OCI-LY1 (cell line): ENCODE data around the gene NATD1.
A peak's percentile ranks its signal among the peaks of the same experiment; 100 is the strongest.

Source experiments
- H2AFZ ChIP-seq: fragments of 200-600 bp; sonication (generic), shearing (Covaris generic); 2 replicates; pipeline ENCODE4 v1.6.0; 2014; ENCODE audit warnings: antibody characterized with exemption, mild to moderate bottlenecking, low read length
- H3F3A ChIP-seq: fragments of 200-600 bp; sonication (generic), shearing (Covaris generic); 2 replicates; pipeline ENCODE4 v1.6.0; 2014; ENCODE audit warnings: mild to moderate bottlenecking, antibody characterized with exemption, low read length, moderate library complexity; ENCODE audit not compliant: insufficient read depth
- H3K27ac ChIP-seq: fragments of 200-600 bp; sonication (generic); 2 replicates; pipeline ENCODE4 v1.5.1; 2014; ENCODE audit warnings: low read length, mixed run types, mild to moderate bottlenecking, low read depth; ENCODE audit not compliant: poor library complexity, severe bottlenecking
- H3K27me3 ChIP-seq: fragments of 200-600 bp; sonication (generic); 2 replicates; pipeline ENCODE4 v1.6.0; 2014; ENCODE audit warnings: antibody characterized with exemption, mild to moderate bottlenecking, low read length, moderate library complexity; ENCODE audit not compliant: insufficient read depth
- H3K36me3 ChIP-seq: fragments of 200-600 bp; sonication (generic); 2 replicates; pipeline ENCODE4 v1.6.1; 2014; ENCODE audit warnings: mild to moderate bottlenecking, antibody characterized with exemption, low read length, moderate library complexity, mixed read lengths; ENCODE audit not compliant: insufficient read depth
- H3K4me1 ChIP-seq: fragments of 200-600 bp; sonication (generic); 2 replicates; pipeline ENCODE4 v1.5.1; 2014; ENCODE audit warnings: mild to moderate bottlenecking, low read length, moderate library complexity; ENCODE audit not compliant: insufficient read depth, severe bottlenecking
- H3K4me2 ChIP-seq: fragments of 200-600 bp; sonication (generic), shearing (Covaris generic); 2 replicates; pipeline ENCODE4 v1.6.1; 2014; ENCODE audit warnings: low read length
- H3K4me3 ChIP-seq: fragments of 200-600 bp; sonication (generic); 2 replicates; pipeline ENCODE4 v1.5.1; 2014; ENCODE audit warnings: low read length, low read depth, mild to moderate bottlenecking, mixed read lengths; ENCODE audit not compliant: poor library complexity, severe bottlenecking
- H3K79me2 ChIP-seq: fragments of 200-600 bp; shearing (Covaris generic); 2 replicates; pipeline ENCODE4 v1.6.1; 2016; ENCODE audit warnings: mixed run types, low read length, mixed read lengths; ENCODE audit not compliant: insufficient read depth
- H3K9ac ChIP-seq: fragments of 200-600 bp; sonication (generic), shearing (Covaris generic); 2 replicates; pipeline ENCODE4 v1.6.1; 2014; ENCODE audit warnings: mild to moderate bottlenecking, low read length, mixed read lengths
- H3K9me2 ChIP-seq: fragments of 200-600 bp; sonication (generic), shearing (Covaris generic); 2 replicates; pipeline ENCODE4 v1.6.1; 2014; ENCODE audit warnings: low read depth, mild to moderate bottlenecking, low read length, mixed read lengths
- H3K9me3 ChIP-seq: fragments of 200-600 bp; shearing (Covaris generic); 2 replicates; pipeline ENCODE4 v1.6.1; 2014; ENCODE audit warnings: low read length, mixed read lengths
- H4K20me1 ChIP-seq: fragments of 200-600 bp; sonication (generic), shearing (Covaris generic); 2 replicates; pipeline ENCODE4 v1.6.0; 2016; ENCODE audit warnings: mild to moderate bottlenecking, low read length; ENCODE audit not compliant: insufficient read depth
- CTCF ChIP-seq: fragments of 200-600 bp; sonication (generic), shearing (Covaris generic); IDR thresholded peaks from 2 replicates; pipeline ENCODE4 v1.5.1; 2017; ENCODE audit warnings: mild to moderate bottlenecking, antibody characterized with exemption, low read length, moderate library complexity, mixed read lengths
- EZH2 ChIP-seq: fragments of 200-600 bp; sonication (generic), shearing (Covaris generic); IDR thresholded peaks from 2 replicates; pipeline ENCODE4 v1.8.0; 2017; ENCODE audit warnings: borderline replicate concordance, mixed run types, mild to moderate bottlenecking, antibody characterized with exemption, low read length, moderate library complexity, mixed read lengths

The NATD1 gene

DNA sequence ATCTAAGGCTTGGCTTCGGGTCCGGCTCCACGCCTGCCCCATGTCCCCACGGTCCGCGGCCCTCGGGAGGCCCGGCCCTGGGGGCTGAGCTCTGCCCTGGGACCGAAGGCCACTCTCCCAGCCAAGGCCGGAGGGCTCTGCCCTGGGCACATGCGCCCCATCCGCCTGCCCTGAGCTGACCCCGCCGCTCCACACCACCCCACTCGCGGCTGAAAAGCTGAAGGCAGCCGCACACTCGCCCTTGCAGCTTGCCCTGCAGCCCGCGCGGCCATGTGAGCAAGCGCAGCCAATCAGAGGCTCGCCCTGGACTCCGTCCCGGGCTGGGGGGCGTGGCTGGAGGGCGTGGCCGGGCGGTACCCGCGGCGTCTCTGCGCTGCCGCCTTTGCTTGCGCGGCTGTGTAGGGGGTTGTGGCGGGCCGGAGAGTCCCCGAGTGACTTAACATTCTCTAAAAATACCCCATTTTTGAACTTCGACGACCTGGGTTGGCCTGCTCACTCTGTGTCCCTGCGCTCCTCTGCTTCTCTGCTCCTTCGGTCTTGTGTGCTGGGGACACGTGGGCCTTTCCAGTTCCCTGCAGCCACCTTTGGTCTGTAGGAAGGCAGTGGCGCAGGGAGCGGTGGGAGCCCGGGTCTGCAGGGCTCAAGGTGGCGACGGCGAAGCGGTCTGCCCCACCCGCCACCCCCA, 22.5 kb upstream of the NATD1 start:
- TF ChIP-seq CTCF: peak; percentile 14; the same call in 1 of the 2 replicates
- TF ChIP-seq EZH2: no peak
- Histone ChIP-seq H3K9me3 (no peaks in the 10 kb centered on the region), H3K4me2 (peak overlapping the region; percentile 92), H3K27ac (no peak overlapping the region), H3K9ac (peak overlapping the region; percentile 85), H2AFZ (no peak overlapping the region), H3K9me2 (no peaks in the 10 kb centered on the region), H3K36me3 (no peaks in the 10 kb centered on the region), H3K27me3 (no peaks in the 10 kb centered on the region), H3F3A (no peaks in the 10 kb centered on the region), H3K4me1 (peaks cover 47% of the 10 kb centered on the region), H3K4me3 (peak overlapping the region; percentile 68), H4K20me1 (no peaks in the 10 kb centered on the region), H3K79me2 (no peaks in the 10 kb centered on the region)

GRCh38 chr17:21275047-21275578, 21.9 kb upstream of the NATD1 start:
- Histone ChIP-seq H3K4me2 (peak overlapping the region; percentile 92), H3K27ac (no peak overlapping the region), H3K9me2 (no peaks in the 10 kb centered on the region), H4K20me1 (no peaks in the 10 kb centered on the region), H3K27me3 (no peaks in the 10 kb centered on the region), H2AFZ (no peak overlapping the region), H3K36me3 (no peaks in the 10 kb centered on the region), H3K79me2 (no peaks in the 10 kb centered on the region), H3F3A (no peaks in the 10 kb centered on the region), H3K9me3 (no peaks in the 10 kb centered on the region), H3K9ac (peak overlapping the region; percentile 85), H3K4me3 (peak overlapping the region; percentile 68), H3K4me1 (peaks cover 43% of the 10 kb centered on the region)
- TF ChIP-seq CTCF (no peak), EZH2 (no peak)

GRCh38 chr17:21272881-21273792, 19.9 kb upstream of the NATD1 start:
- H3K27ac ChIP-seq: peak overlapping the region; percentile 36
- no peaks in the 10 kb centered on the region for H3K79me2 ChIP-seq
- no peak for TF ChIP-seq EZH2
- no peak for TF ChIP-seq CTCF
- no peak overlapping the region for H3K9ac ChIP-seq
- H4K20me1 ChIP-seq: no peaks in the 10 kb centered on the region
- no peaks in the 10 kb centered on the region for H3K27me3 ChIP-seq
- no peaks in the 10 kb centered on the region for H3K9me2 ChIP-seq
- no peak overlapping the region for H3K4me3 ChIP-seq
- no peaks in the 10 kb centered on the region for H3K9me3 ChIP-seq
- H3F3A ChIP-seq: no peaks in the 10 kb centered on the region
- H3K4me2 ChIP-seq: no peak overlapping the region
- no peaks in the 10 kb centered on the region for H3K36me3 ChIP-seq
- H2AFZ ChIP-seq: no peak overlapping the region
- peaks cover 46% of the 10 kb centered on the region for H3K4me1 ChIP-seq
